Skeletal muscle cell (primary cell): Measurements from ENCODE around the gene SCN2A.
"Not testable (repeated sequence)": the region's sequence is repeated elsewhere in the genome, so short reads cannot be mapped to it uniquely, and the experiment has no call there.

Source experiments
- DNase-seq: peaks from one replicate; pipeline ENCODE4 v3.0.0-alpha.2; 2010; ENCODE audit warnings: low read depth
- H3K4me3 ChIP-seq: 2 replicates; pipeline ENCODE4 v1.5.1; 2011; ENCODE audit warnings: low read depth, mild to moderate bottlenecking, control low read depth, low read length, moderate library complexity

SCN2A gene

GRCh38 chr2:165245081-165245793 lies 6.0 kb downstream of the SCN2A start:
- DNase-seq: no peak
- H3K4me3 ChIP-seq: no peak overlapping the region

DNA sequence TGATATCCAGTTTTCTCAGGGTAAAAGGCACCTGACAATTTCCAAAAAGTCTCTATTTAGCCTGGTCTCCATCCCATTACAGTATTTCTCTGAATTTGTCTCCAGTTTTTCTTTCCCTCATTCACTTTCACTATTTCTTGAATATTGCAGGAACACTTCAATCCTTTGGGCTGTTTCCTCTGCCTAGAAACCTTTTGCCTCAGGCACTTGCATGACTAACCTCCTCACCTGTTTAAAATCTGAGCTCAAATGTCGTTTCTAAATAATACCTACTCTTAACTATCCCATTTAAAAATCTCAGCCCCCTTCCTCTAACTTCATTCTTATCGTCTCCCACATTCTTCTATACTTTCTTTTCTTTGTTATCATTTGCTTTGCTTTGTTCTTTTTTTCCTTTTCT lies 9.0 kb downstream of the SCN2A start:
- H3K4me3 ChIP-seq: no peak overlapping the region
- no peak for DNase-seq

GRCh38 chr2:165251366-165251765 lies 12.2 kb downstream of the SCN2A start:
- H3K4me3 ChIP-seq: no peak overlapping the region
- no peak for DNase-seq

DNA sequence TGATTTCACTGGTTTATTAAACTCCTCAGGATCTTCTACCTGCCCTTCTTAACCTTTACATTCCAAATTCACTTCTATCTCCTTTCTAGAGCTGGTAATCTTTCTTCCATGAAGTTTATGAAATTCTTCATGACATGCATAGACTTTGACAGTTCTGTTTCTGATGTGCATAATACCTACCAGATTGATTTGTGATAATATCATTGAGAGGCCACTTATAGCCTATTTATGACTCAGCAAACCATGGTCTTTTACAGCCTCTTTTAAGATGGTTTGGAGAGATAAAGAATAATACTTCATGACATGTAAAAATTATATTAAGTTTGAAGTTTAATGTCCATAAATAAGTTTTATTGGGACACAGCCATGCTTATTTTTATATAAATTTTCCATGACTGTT lies 14.0 kb downstream of the SCN2A start:
- no peak for DNase-seq
- H3K4me3 ChIP-seq: no peak overlapping the region

DNA sequence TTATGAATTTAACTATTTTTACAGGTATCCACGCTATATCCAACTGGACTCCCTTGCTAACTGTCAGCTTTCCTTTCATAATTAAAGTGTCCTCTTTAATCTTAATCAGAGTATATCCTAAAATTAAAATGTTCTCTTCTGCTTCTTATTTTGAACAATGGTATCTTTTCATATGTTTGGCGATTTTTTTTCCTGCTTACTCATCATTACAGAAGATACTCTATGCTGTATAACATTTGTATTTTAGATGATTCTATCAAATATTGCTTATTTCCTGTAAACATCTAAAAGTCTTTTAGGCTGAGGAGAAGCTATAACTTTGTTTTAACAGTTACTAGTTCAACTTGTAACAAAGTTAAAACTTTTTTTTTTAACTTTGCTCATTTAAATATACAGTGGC lies 17.4 kb downstream of the SCN2A start:
- DNase-seq: no peak
- H3K4me3 ChIP-seq: no peak overlapping the region

DNA sequence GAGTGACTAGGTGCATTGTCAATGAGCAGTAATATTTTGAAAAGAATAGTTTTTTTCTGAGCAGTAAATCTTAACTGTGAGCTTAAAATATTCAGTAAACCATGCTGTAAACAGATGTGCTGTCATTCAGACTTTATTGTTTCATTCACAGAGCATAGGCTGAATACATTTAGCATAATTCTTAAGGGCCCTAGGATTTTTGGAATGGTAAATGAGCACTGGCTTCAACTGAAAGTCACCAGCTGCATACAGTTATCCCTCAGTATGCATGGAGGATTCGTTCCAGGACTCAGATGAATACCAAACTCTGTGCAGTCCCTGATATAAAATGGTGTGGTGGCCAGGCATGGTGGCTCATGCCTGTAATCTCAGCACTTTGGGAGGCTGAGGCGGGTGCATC lies 21.1 kb downstream of the SCN2A start:
- H3K4me3 ChIP-seq: not testable (repeated sequence)

DNA sequence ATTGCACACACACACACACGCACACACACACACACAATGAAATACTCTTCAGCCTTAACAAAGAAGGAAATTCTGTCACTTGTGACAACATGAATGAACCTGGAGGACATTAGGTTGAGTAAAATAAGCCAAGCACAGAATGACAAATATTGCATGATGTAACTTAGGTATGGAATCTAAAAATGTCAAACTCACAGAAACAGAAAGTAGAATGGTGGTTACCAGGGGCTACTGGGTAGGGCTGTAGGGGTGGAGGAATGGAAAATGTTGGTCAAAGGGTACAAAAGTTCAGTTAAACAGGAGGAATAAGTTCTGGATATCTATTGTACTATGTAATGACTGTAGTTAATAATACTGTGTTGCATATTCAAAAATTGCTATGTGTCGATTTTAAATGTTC lies 29.5 kb downstream of the SCN2A start:
- no peak for DNase-seq
- no peak overlapping the region for H3K4me3 ChIP-seq

More for the DNA sequence above, 21.1 kb downstream of the SCN2A start:
- DNase-seq: not testable (repeated sequence)

GRCh38 chr2:165273176-165273575 lies 34.0 kb downstream of the SCN2A start:
- H3K4me3 ChIP-seq: no peak overlapping the region
- no peak for DNase-seq

- no peak for DNase-seq
- H3K4me3 ChIP-seq: no peak overlapping the region
These were observed 35.5 kb downstream of the SCN2A start for GRCh38 chr2:165274698-165275097.

GRCh38 chr2:165275932-165276331 lies 36.7 kb downstream of the SCN2A start:
- DNase-seq: no peak
- no peak overlapping the region for H3K4me3 ChIP-seq

DNA sequence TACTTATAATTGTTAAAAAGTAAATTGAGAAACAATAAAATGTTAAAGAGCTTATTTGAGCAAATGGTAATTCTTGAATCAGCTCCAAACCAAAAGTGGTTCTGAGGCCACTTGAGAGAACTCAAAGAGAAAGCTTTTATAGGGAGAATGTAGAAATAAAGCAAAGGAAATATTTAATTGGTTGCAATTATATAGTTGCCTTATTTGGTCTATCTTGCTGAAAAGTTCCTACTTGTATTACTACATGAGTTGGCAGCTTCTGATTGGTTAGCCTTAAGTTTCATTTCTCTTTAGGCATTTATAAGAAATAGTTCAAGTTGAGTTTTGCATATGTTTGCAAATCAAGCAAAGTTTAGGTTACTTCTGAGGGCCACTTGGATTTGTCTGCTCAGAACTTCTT lies 38.1 kb downstream of the SCN2A start:
- H3K4me3 ChIP-seq: no peak overlapping the region
- no peak for DNase-seq

DNA sequence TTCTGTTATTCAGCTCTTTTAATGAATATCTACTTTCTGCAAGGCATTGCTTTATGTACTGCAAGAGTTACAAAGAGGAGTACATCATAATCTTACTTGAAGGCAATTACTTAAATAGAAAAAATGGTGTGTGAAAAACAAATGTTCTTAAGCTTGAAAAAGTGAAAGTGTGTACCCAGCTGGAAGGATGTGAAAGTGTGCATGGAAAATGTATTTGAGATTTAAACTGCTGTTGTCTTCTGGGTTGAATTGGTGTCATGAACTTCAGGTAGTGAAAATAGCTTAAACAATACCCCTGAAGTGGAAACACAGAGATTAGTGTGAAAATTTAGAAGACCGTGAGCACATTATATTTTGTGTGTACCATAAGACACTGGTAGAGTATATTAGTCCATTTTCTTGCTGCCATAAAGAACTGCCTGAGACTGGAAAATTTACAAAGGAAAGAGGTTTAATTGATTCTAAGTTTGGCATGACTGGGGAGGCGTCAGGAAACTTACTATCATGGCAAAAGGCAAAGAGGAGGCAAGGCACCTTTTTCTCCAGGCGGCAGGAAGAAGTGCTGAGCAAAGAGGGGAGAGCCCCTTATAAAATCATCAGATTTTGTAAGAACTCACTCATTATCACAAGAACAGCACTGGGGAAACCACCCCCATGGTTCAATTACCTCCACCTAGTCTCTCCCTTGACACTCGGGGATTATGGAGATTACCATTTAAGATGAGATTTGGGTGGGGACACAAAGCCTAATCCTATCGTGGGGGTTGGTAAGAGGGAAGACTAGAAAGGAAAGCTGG lies 38.8 kb downstream of the SCN2A start:
- no peak overlapping the region for H3K4me3 ChIP-seq
- no peak for DNase-seq

DNA sequence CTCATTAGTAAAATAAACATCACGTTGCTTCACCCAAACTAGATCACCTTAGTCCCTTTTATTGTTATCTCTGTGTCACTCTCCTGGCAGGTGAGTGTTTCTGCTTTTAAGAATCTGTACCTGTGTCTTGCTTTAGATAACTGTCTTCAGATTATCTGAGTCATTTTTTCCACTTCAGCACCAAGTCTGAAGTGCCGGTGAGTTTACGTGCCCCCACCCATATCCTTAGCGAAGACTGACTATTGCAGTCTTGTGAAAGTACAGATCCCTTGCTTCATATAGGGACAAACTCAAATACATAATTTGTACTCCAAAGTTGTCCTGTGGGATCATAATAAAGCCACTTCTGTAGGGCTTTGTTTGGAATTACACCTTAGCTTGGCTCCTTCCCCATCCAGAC lies 41.1 kb downstream of the SCN2A start:
- no peak overlapping the region for H3K4me3 ChIP-seq
- no peak for DNase-seq

DNA sequence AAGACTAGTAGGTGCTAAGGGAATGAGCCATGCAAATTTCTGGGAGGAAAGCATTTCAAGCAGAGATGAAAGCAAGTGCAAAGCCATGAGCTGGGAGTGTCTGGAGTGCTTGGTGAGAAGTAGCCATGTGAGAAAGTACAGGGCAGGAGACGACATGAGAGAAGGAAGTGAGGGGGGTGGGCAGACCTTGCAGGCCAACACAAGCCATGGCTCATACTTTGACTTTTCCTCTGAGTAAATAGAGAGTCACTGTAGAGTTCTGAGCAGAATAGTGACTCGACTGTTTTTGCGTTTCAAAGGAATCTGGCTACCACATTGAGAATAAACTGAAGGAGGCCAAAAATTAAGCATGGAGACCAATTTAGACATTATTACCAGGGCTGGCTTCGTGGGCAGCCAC lies 42.2 kb downstream of the SCN2A start:
- no peak for DNase-seq
- no peak overlapping the region for H3K4me3 ChIP-seq

DNA sequence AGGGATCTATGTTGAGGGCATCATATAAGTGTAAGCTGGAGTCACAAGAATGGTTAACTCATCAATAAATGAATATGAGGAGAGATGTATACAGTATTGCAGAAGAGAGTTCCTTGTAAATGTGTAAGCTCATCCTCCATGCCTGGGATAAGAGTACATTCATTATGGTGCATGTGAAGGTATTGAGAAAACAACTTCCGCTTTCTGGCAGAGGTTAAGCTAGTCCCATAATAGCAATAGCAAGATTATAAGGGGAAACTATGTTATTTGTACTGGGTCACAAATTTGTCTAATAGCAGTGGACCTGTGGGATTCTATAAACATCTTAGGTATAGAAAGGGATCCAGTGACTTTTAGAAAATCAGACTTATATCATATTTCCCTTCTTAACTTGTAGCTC lies 44.1 kb downstream of the SCN2A start:
- no peak for DNase-seq
- no peak overlapping the region for H3K4me3 ChIP-seq

- H3K4me3 ChIP-seq: no peak overlapping the region
- DNase-seq: no peak
These were observed 48.0 kb downstream of the SCN2A start for GRCh38 chr2:165287094-165287778.

- H3K4me3 ChIP-seq: no peak overlapping the region
- no peak for DNase-seq
These were observed 49.9 kb downstream of the SCN2A start for GRCh38 chr2:165289069-165289468.

DNA sequence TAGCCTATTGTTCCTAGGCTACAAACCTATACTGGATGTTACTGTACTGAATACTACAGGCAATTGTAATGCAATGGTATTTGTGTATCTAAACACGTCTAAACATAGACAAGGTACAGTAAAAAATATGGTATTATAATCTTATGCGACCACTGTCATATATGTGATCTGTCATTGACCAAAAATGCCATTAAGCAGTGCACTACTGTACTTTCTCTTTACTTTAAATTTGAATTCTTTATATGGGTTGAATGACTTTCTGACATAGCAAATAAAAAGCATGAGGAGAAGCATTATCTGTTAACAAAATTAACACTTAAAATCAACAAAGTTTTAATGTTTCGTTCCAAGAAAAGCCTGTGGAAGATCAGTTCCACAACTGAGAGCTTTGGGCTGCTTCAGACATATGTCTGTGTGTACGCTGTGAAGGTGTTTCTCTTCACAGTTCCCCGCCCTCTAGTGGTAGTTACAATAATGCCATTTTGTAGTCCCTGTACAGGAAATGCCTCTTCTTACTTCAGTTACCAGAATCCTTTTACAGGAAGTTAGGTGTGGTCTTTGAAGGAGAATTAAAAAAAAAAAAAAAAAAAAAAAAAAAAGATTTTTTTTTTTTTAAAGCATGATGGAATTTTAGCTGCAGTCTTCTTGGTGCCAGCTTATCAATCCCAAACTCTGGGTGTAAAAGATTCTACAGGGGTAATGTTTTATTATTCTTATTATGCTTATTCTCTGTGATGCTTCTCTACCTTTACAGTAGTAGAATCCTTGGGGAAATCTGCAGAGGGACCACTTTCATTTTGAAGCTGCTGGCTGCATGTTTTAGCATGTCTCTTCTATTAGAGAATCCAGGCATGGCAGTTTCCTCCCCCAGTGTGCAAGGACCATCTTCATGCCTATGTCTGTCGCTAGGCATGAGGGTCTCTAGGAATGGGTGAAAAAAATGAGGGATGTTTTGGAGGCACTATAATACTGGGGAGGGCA lies 54.5 kb downstream of the SCN2A start:
- peak overlapping the region; percentile 39 for H3K4me3 ChIP-seq
- DNase-seq: peak; percentile 68

DNA sequence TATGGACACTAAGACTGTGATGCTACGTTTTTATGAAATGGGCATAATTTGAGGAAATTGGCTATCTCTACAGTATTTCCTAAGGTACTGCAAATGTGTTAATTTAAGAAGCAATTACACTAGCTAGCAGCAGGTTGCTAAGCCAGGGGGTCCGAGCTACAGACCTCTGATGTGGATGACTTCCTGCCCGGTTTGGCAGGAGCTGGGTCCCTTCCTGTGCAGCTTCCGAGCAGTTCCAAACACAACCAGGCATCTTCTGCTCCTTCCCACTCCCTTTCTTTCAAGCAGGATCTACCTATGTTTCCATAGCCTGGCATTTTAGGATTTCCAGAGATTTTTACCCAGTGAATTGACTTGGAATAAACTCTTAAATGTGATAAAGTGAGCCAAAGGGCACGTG lies 55.7 kb downstream of the SCN2A start:
- DNase-seq: no peak
- no peak overlapping the region for H3K4me3 ChIP-seq
